ENCODE results near the gene LRCH4. TPM values are rescaled to one million over a fixed set of nuclear protein-coding genes. Genes with fewer than 3 reads are reported as not detected.

LRCH4 gene
- total RNA-seq, 1 experiment from 2014 or later: 66.4 TPM

GRCh38 chr7:100544967-100545359 is 41.0 kb downstream of the LRCH4 start:
- Histone ChIP-seq H3K36me3 (ENCODE audit: control insufficient read depth, insufficient read depth, low read length) (no peaks in the 10 kb centered on the region), H3K4me1 (ENCODE audit: control insufficient read depth, insufficient read depth, low read length) (peaks cover 58% of the 10 kb centered on the region), H3K4me3 (ENCODE audit: low read depth in 2 of 2, low read length in 2 of 2) (peak overlapping the region in 1 of 2 experiments; percentile 34; a peak in 2 of 4 replicates), H3K27ac (ENCODE audit: low read length) (peak overlapping the region; percentile 98), H3K27me3 (ENCODE audit: control insufficient read depth, insufficient read depth, low read length) (no peaks in the 10 kb centered on the region), H3K9me3 (ENCODE audit: control insufficient read depth, insufficient read depth, low read depth, low read length) (no peaks in the 10 kb centered on the region)
- no peak for DNase-seq (ENCODE audit: low read depth, low spot score)
- in situ Hi-C loops (cut with HindIII; ENCODE audit: low pct_unique_long_range_greater_than_20kb, low sequenced_read_pairs) (no loop called here), intact Hi-C loops (cut with micrococcal nuclease; ENCODE audit: unreplicated experiment) (no loop called here)
- ChIA-PET CTCF (interaction anchor here (0.6 to 0.9 kb wide), 2 partner anchors 108 to 533 kb away, joined by 4 to 17 read pairs; partner anchors contain the start of gene PPP1R35), POLR2A (no interaction called here)
- no peak for ATAC-seq
- no peak for TF ChIP-seq REST (IDR thresholded peaks at IDR 0.05; ENCODE audit: insufficient read depth in 1 of 2, low read depth in 2 of 2, low read length in 1 of 2)
- no peak for TF ChIP-seq SIN3A (IDR thresholded peaks at IDR 0.05; ENCODE audit: borderline replicate concordance, insufficient read depth, low read depth, low read length)
- TF ChIP-seq TCF7L2 (IDR thresholded peaks at IDR 0.05; ENCODE audit: low read depth, low read length): no peak
- TF ChIP-seq CTCF (IDR thresholded peaks at IDR 0.05): no peak
- no peak for TF ChIP-seq POLR2AphosphoS5 (IDR thresholded peaks at IDR 0.05; ENCODE audit: low read depth, low read length)
- no TSS peak for BruUV-seq (replicated peaks)

- intact Hi-C loops (cut with micrococcal nuclease; ENCODE audit: unreplicated experiment) (no loop called here), in situ Hi-C loops (cut with HindIII; ENCODE audit: low pct_unique_long_range_greater_than_20kb, low sequenced_read_pairs) (no loop called here)
- DNase-seq (ENCODE audit: low read depth, low spot score) (no peak), ATAC-seq (no peak)
- Histone ChIP-seq H3K9me3 (ENCODE audit: control insufficient read depth, insufficient read depth, low read depth, low read length) (no peaks in the 10 kb centered on the region), H3K27ac (ENCODE audit: low read length) (peak overlapping the region; percentile 98), H3K36me3 (ENCODE audit: control insufficient read depth, insufficient read depth, low read length) (no peaks in the 10 kb centered on the region), H3K4me3 (ENCODE audit: low read depth in 2 of 2, low read length in 2 of 2) (peak overlapping the region in 1 of 2 experiments; percentile 21; a peak in 1 of 4 replicates), H3K27me3 (ENCODE audit: control insufficient read depth, insufficient read depth, low read length) (no peaks in the 10 kb centered on the region), H3K4me1 (ENCODE audit: control insufficient read depth, insufficient read depth, low read length) (peaks cover 58% of the 10 kb centered on the region)
- CTCF ChIA-PET: no interaction called here
- TF ChIP-seq CTCF (IDR thresholded peaks at IDR 0.05) (no peak), SIN3A (IDR thresholded peaks at IDR 0.05; ENCODE audit: borderline replicate concordance, insufficient read depth, low read depth, low read length) (no peak), POLR2AphosphoS5 (IDR thresholded peaks at IDR 0.05; ENCODE audit: low read depth, low read length) (no peak), TCF7L2 (IDR thresholded peaks at IDR 0.05; ENCODE audit: low read depth, low read length) (no peak), REST (IDR thresholded peaks at IDR 0.05; ENCODE audit: insufficient read depth in 1 of 2, low read depth in 2 of 2, low read length in 1 of 2) (no peak)
- POLR2A ChIA-PET: no interaction called here
- BruUV-seq (replicated peaks): no TSS peak
Measured at GRCh38 chr7:100544386-100544785, 41.5 kb downstream of the LRCH4 start.
